GM10266 (cell line): Measurements from ENCODE around the gene TTLL10.

Experiments
- DNase-seq: peaks from one replicate; pipeline ENCODE4 v3.0.0; 2012; ENCODE audit errors: extremely low spot score
- TF ChIP-seq, protein P1 (sequence below): IDR thresholded peaks from 2 replicates; pipeline ENCODE4 v1.5.1; 2012; ENCODE audit warnings: mild to moderate bottlenecking, low read depth; ENCODE audit not compliant: control insufficient read depth, insufficient read depth; ENCODE audit errors: missing control alignments

The TTLL10 gene

GRCh38 chr1:1245178-1245816 is 71.6 kb downstream of the TTLL10 start:
- TF ChIP-seq, protein P1, sequence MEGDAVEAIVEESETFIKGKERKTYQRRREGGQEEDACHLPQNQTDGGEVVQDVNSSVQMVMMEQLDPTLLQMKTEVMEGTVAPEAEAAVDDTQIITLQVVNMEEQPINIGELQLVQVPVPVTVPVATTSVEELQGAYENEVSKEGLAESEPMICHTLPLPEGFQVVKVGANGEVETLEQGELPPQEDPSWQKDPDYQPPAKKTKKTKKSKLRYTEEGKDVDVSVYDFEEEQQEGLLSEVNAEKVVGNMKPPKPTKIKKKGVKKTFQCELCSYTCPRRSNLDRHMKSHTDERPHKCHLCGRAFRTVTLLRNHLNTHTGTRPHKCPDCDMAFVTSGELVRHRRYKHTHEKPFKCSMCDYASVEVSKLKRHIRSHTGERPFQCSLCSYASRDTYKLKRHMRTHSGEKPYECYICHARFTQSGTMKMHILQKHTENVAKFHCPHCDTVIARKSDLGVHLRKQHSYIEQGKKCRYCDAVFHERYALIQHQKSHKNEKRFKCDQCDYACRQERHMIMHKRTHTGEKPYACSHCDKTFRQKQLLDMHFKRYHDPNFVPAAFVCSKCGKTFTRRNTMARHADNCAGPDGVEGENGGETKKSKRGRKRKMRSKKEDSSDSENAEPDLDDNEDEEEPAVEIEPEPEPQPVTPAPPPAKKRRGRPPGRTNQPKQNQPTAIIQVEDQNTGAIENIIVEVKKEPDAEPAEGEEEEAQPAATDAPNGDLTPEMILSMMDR: no peak
- no peak for DNase-seq

DNA sequence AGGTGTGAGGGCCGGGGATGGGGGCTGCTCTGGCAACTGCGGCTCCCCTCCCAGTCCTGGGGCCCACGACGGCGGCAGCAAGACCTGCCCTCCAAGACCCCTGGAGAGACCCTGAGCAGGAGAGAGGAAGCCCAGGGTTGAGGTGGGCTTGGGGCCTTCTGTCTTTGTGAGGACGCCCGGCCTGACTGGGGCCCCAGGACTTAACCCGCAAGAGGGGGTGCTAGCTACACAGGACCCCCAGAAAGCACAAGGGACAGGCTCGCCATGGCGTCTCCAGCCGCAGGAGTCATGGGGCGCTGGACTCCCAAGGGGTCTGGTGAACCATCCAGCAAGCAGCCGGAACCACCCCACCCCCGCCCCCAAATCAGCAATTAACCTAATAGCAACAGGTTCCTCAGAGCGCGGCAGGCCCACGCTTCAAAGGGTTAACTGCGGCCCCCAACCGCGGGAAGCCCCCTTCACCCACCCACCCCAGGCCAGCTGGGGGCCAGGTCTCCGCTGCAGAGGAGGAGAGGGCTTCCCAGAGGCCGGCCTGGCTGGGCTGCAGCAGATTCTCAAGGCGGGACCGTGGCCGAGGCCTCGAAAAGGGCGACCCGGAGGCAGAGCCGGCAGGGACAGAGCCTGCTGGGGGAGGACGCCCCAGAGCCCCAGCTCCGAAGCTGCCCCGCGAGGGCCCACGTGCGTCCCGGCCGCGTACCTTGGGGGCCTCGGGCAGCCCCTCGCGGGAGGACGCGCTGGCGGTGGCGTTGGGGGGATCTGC is 72.3 kb downstream of the TTLL10 start:
- TF ChIP-seq, protein P1: no peak
- DNase-seq: no peak

GRCh38 chr1:1246577-1247340 is 73.1 kb downstream of the TTLL10 start, which contains the start of gene C1QTNF12:
TSS of gene C1QTNF12 (minus strand) at chr1:1246722. CDS start at chr1:1246690, 32 bp downstream.
- TF ChIP-seq, protein P1: no peak

DNA sequence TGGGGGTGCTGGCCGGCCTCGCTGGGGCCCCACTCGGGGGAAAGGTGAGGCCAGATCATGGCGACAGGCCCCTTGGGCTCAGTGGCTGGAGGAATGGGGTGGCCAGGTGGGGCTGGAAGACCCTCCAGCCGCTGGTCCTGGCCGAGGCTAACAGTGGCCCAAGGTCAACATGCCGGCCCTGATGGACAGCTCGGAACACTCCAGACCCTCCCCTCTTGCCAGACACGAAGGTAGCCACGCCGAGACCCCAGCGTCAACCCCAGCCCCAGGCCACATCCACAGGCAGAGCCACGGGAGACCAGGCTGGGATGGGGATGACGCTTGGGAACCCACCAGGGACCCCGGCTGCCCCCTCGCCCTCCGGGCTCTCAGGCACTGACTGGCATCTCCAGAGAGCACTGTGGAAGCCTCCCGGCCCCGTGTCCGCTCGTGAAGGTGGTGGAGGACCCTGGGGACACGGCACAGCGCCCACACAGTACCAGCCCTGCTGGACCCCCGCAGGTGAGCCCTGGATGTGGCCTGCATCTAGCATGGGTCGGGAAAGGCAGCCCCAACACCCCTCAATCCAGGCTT is 73.7 kb downstream of the TTLL10 start:
- DNase-seq: no peak
- TF ChIP-seq, protein P1: no peak

More at GRCh38 chr1:1246577-1247340, 73.1 kb downstream of the TTLL10 start, which contains the start of gene C1QTNF12:
- DNase-seq: no peak
